DOHH2 (cell line): ENCODE data around the gene ZNF180.

Experiments used
- H3F3A ChIP-seq: fragments of 200-600 bp; sonication (generic), shearing (Covaris generic); 2 replicates; pipeline ENCODE4 v1.6.0; 2016; ENCODE audit warnings: antibody characterized with exemption, mild to moderate bottlenecking; ENCODE audit not compliant: control insufficient read depth, insufficient read depth
- H3K27ac ChIP-seq: fragments of 200-600 bp; sonication (generic); 2 replicates; pipeline ENCODE4 v1.5.1; 2014; ENCODE audit warnings: low read depth, mild to moderate bottlenecking, low read length, moderate library complexity
- H3K27me3 ChIP-seq: fragments of 200-600 bp; sonication (generic); 2 replicates; pipeline ENCODE4 v1.6.1; 2014; ENCODE audit warnings: mild to moderate bottlenecking, low read length, mixed read lengths; ENCODE audit not compliant: control insufficient read depth
- H3K36me3 ChIP-seq: fragments of 200-600 bp; sonication (generic); 2 replicates; pipeline ENCODE4 v1.6.1; 2014; ENCODE audit warnings: mild to moderate bottlenecking, low read length, moderate library complexity, mixed read lengths; ENCODE audit not compliant: control insufficient read depth
- H3K4me1 ChIP-seq: fragments of 200-600 bp; sonication (generic); 2 replicates; pipeline ENCODE4 v1.6.1; 2014; ENCODE audit warnings: mild to moderate bottlenecking, low read length, mixed read lengths; ENCODE audit not compliant: control insufficient read depth
- H3K4me2 ChIP-seq: fragments of 200-600 bp; sonication (generic); 2 replicates; pipeline ENCODE4 v1.6.0; 2014; ENCODE audit warnings: mild to moderate bottlenecking, low read length, moderate library complexity
- H3K4me3 ChIP-seq: fragments of 200-600 bp; sonication (generic); 2 replicates; pipeline ENCODE4 v1.5.1; 2014; ENCODE audit warnings: mild to moderate bottlenecking, low read length, mixed read lengths
- H3K79me2 ChIP-seq: fragments of 200-600 bp; sonication (generic); 2 replicates; pipeline ENCODE4 v1.6.1; 2014; ENCODE audit warnings: mild to moderate bottlenecking, low read length, mixed read lengths; ENCODE audit not compliant: control insufficient read depth
- H3K9me2 ChIP-seq: fragments of 200-600 bp; sonication (generic); replicated peaks from 2 replicates; pipeline ENCODE4 v1.6.1; 2014; ENCODE audit warnings: mild to moderate bottlenecking, low read length, mixed read lengths; ENCODE audit not compliant: control insufficient read depth
- H3K9me3 ChIP-seq: fragments of 200-600 bp; sonication (generic); 2 replicates; pipeline ENCODE4 v1.6.1; 2014; ENCODE audit warnings: antibody characterized with exemption, low read length, mixed read lengths; ENCODE audit not compliant: control insufficient read depth, insufficient read depth
- H4K20me1 ChIP-seq: fragments of 200-600 bp; sonication (generic); 2 replicates; pipeline ENCODE4 v1.6.0; 2014; ENCODE audit warnings: low read depth, mild to moderate bottlenecking, antibody characterized with exemption, low read length, moderate library complexity; ENCODE audit not compliant: control insufficient read depth, insufficient read depth
- EZH2phosphoT487 ChIP-seq: fragments of 200-600 bp; sonication (generic); IDR thresholded peaks from 2 replicates; pipeline ENCODE4 v1.6.1; 2017; ENCODE audit warnings: borderline replicate concordance, mild to moderate bottlenecking, antibody characterized with exemption, low read length, moderate library complexity, mixed read lengths
- TF ChIP-seq, protein P1 (sequence below): fragments of 200-600 bp; sonication (generic); IDR thresholded peaks from one replicate; pipeline ENCODE4 v1.5.1; 2014; ENCODE audit warnings: antibody characterized with exemption, mild to moderate bottlenecking, low read depth, low read length; ENCODE audit not compliant: poor library complexity, severe bottlenecking

ZNF180 gene

GRCh38 chr19:44455100-44455499, 45.2 kb downstream of the ZNF180 start:
- Histone ChIP-seq H3F3A (no peaks in the 10 kb centered on the region), H3K9me2 (no peaks in the 10 kb centered on the region), H3K36me3 (no peaks in the 10 kb centered on the region), H3K79me2 (no peaks in the 10 kb centered on the region), H3K27ac (no peak overlapping the region), H4K20me1 (no peaks in the 10 kb centered on the region), H3K27me3 (no peaks in the 10 kb centered on the region), H3K4me3 (no peak overlapping the region), H3K4me2 (no peak overlapping the region), H3K4me1 (no peaks in the 10 kb centered on the region), H3K9me3 (peaks cover 18% of the 10 kb centered on the region; the same call in 1 of the 2 replicates)
- TF ChIP-seq, protein P1, sequence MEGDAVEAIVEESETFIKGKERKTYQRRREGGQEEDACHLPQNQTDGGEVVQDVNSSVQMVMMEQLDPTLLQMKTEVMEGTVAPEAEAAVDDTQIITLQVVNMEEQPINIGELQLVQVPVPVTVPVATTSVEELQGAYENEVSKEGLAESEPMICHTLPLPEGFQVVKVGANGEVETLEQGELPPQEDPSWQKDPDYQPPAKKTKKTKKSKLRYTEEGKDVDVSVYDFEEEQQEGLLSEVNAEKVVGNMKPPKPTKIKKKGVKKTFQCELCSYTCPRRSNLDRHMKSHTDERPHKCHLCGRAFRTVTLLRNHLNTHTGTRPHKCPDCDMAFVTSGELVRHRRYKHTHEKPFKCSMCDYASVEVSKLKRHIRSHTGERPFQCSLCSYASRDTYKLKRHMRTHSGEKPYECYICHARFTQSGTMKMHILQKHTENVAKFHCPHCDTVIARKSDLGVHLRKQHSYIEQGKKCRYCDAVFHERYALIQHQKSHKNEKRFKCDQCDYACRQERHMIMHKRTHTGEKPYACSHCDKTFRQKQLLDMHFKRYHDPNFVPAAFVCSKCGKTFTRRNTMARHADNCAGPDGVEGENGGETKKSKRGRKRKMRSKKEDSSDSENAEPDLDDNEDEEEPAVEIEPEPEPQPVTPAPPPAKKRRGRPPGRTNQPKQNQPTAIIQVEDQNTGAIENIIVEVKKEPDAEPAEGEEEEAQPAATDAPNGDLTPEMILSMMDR: no peak
- TF ChIP-seq EZH2phosphoT487: no peak

- Histone ChIP-seq H3F3A (no peaks in the 10 kb centered on the region), H3K4me3 (no peak overlapping the region), H3K4me2 (no peak overlapping the region), H3K9me2 (no peaks in the 10 kb centered on the region), H4K20me1 (no peaks in the 10 kb centered on the region), H3K27me3 (no peaks in the 10 kb centered on the region), H3K27ac (no peak overlapping the region), H3K36me3 (no peaks in the 10 kb centered on the region), H3K4me1 (no peaks in the 10 kb centered on the region), H3K9me3 (peaks cover 28% of the 10 kb centered on the region; the same call in 1 of the 2 replicates), H3K79me2 (no peaks in the 10 kb centered on the region)
- TF ChIP-seq, protein P1: no peak
- no peak for TF ChIP-seq EZH2phosphoT487
Observed at GRCh38 chr19:44452367-44452766, 48.0 kb downstream of the ZNF180 start.

GRCh38 chr19:44451687-44452086, 48.6 kb downstream of the ZNF180 start:
- TF ChIP-seq, protein P1: no peak
- TF ChIP-seq EZH2phosphoT487: no peak
- Histone ChIP-seq H3K27me3 (no peaks in the 10 kb centered on the region), H3K9me3 (peaks cover 28% of the 10 kb centered on the region; the same call in 1 of the 2 replicates), H3K9me2 (no peaks in the 10 kb centered on the region), H3K36me3 (no peaks in the 10 kb centered on the region), H3K4me1 (no peaks in the 10 kb centered on the region), H3K4me3 (no peak overlapping the region), H3F3A (no peaks in the 10 kb centered on the region), H4K20me1 (no peaks in the 10 kb centered on the region), H3K27ac (no peak overlapping the region), H3K4me2 (no peak overlapping the region), H3K79me2 (no peaks in the 10 kb centered on the region)
